T-helper 22 cell (primary cell): ENCODE results near the gene DBX1.
"Not testable (repeated sequence)": the region's sequence is repeated elsewhere in the genome, so short reads cannot be mapped to it uniquely, and the experiment has no call there.

Experiments
- DNase-seq: peaks from one replicate; pipeline ENCODE4 v3.0.0-alpha.2; 2020; ENCODE audit warnings: low read depth

Gene DBX1

GRCh38 chr11:20160425-20161229, at the start of gene DBX1:
DBX1 (minus strand) TSS chr11:20160475; CDS start chr11:20160324, 151 bp downstream.
- DNase-seq = no peak

GRCh38 chr11:20208622-20209111, 48.4 kb upstream of the DBX1 start:
- DNase-seq = no peak

- no peak for DNase-seq
Measured at GRCh38 chr11:20207781-20208621, 47.7 kb upstream of the DBX1 start.

GRCh38 chr11:20205807-20206206, 45.5 kb upstream of the DBX1 start:
- no peak for DNase-seq

- no peak for DNase-seq
Measured at GRCh38 chr11:20204681-20205080, 44.4 kb upstream of the DBX1 start.

- no peak for DNase-seq
Measured at GRCh38 chr11:20203831-20204230, 43.6 kb upstream of the DBX1 start.

GRCh38 chr11:20201231-20201630, 41.0 kb upstream of the DBX1 start:
- no peak for DNase-seq

- DNase-seq = not testable (repeated sequence)
Measured at GRCh38 chr11:20200331-20200955, 40.2 kb upstream of the DBX1 start.

GRCh38 chr11:20197881-20198280, 37.6 kb upstream of the DBX1 start:
- no peak for DNase-seq

GRCh38 chr11:20194470-20194869, 34.2 kb upstream of the DBX1 start:
- no peak for DNase-seq

GRCh38 chr11:20193307-20193706, 33.0 kb upstream of the DBX1 start:
- no peak for DNase-seq

GRCh38 chr11:20192641-20193040, 32.4 kb upstream of the DBX1 start:
- no peak for DNase-seq

GRCh38 chr11:20192151-20192550, 31.9 kb upstream of the DBX1 start:
- no peak for DNase-seq

- no peak for DNase-seq
Measured at GRCh38 chr11:20178976-20179375, 18.7 kb upstream of the DBX1 start.

- DNase-seq = no peak
Measured at GRCh38 chr11:20177136-20177535, 16.9 kb upstream of the DBX1 start.

GRCh38 chr11:20172721-20173447, 12.6 kb upstream of the DBX1 start:
- DNase-seq = no peak

- no peak for DNase-seq
Measured at GRCh38 chr11:20163783-20164481, 3.7 kb upstream of the DBX1 start.

- DNase-seq = no peak
Measured at GRCh38 chr11:20162824-20163782, 2.8 kb upstream of the DBX1 start.

GRCh38 chr11:20161923-20162744, 1.9 kb upstream of the DBX1 start:
- DNase-seq = no peak
